SH-SY5Y (cell line): Measurements from ENCODE around the gene CACNA1B.

Experiments used
- GATA2 ChIP-seq: IDR thresholded peaks from 2 replicates; pipeline ENCODE4 v1.6.1; 2011; ENCODE audit warnings: mild to moderate bottlenecking, low read depth, low read length
- GATA3 ChIP-seq: IDR thresholded peaks from 2 replicates; pipeline ENCODE4 v1.6.1; 2011; ENCODE audit warnings: low read depth, mild to moderate bottlenecking, low read length, moderate library complexity

DNA sequence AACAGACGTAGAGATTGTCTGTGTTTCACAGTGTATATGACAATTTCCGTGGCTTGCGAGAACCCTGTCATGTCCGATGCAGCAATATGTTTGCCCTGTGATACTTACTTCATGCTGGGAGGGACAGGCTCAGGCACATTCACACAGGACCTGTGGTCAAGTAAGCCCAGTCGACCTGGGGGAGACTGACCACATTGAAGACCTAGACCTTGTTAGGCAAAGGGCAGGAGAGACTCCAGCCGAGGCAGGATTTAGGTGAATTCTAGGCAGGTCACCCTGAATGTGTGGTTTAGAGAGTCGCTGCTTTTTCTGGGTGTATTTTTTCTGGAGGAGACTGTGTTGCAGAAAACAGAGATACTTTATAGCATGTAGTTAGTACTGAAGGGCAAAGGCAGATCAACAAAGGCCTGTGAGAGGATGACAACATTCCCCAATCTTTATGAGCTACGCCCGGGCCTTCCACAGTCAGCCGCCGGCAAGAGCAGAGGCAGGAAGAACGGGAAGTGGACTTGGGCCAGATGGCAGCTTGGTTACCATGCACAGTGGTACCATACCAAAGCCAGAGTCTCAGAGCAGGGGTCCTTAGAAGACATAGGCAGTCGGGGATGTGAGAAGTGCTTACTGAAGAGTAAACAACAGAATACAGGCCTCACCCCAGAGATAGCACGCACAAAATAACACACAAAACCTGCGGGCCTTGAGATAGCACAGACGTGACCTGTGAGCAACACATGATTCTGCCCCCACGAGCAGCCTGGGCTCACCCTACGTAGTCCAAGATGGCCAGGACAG lies 220.7 kb downstream of the CACNA1B start:
- no peak for TF ChIP-seq GATA3
- TF ChIP-seq GATA2: no peak
